ENCODE measurements around the gene CASZ1.

Gene CASZ1

DNA sequence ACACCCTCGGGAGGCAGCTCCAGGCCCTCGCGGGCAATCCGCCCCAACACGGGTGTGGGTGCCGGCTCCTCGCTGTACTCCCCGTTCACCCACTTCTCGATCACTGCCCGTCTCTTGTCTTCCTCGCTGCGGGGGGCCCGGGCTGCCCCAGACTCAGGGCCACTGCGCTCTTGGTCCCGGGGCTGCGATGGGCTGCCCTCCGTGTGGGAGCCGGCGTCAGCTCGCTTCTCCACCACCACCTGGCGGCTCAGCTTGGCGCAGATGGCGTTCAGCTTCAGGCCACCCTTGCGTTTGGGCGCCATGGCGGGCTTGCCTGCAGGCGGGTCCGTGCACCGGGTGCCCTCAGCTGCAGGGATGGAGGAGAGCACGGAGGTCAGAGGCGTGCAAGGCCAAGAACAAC, 131.2 kb downstream of the CASZ1 start:
- no peak for DNase-seq (ENCODE audit: extremely low read depth, low read depth)
- TF ChIP-seq, protein P1, sequence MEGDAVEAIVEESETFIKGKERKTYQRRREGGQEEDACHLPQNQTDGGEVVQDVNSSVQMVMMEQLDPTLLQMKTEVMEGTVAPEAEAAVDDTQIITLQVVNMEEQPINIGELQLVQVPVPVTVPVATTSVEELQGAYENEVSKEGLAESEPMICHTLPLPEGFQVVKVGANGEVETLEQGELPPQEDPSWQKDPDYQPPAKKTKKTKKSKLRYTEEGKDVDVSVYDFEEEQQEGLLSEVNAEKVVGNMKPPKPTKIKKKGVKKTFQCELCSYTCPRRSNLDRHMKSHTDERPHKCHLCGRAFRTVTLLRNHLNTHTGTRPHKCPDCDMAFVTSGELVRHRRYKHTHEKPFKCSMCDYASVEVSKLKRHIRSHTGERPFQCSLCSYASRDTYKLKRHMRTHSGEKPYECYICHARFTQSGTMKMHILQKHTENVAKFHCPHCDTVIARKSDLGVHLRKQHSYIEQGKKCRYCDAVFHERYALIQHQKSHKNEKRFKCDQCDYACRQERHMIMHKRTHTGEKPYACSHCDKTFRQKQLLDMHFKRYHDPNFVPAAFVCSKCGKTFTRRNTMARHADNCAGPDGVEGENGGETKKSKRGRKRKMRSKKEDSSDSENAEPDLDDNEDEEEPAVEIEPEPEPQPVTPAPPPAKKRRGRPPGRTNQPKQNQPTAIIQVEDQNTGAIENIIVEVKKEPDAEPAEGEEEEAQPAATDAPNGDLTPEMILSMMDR (IDR thresholded peaks at IDR 0.05; ENCODE audit: low read depth, low read length, missing control alignments), result no peak
- H3K4me3 ChIP-seq (replicated peaks; ENCODE audit: low read depth, low read length), result no peak overlapping the region

DNA sequence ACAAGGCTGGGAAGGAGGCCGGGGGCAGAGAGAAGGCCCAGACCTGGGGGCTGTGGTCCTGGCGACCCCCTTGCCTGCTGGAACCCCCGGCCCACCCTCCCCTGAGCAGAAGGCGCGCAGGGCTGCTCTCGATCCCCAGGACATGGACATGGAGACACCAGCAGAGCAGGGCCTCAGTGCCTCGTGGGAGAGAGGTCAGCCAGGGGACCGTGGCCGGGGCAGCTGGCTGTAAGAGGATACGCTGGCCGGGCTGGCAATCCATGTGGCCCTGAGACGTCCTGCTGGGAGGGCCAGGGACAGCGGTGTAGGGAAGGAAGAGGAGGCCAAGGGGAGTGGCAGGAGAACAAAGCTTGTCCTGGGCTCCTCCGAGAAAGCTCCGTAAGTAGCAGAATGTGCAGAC, 132.2 kb downstream of the CASZ1 start:
- H3K4me3 ChIP-seq (replicated peaks; ENCODE audit: low read depth, low read length), result no peak overlapping the region
- no peak for DNase-seq (ENCODE audit: extremely low read depth, low read depth)
- TF ChIP-seq, protein P1 (IDR thresholded peaks at IDR 0.05; ENCODE audit: low read depth, low read length, missing control alignments), result no peak

DNA sequence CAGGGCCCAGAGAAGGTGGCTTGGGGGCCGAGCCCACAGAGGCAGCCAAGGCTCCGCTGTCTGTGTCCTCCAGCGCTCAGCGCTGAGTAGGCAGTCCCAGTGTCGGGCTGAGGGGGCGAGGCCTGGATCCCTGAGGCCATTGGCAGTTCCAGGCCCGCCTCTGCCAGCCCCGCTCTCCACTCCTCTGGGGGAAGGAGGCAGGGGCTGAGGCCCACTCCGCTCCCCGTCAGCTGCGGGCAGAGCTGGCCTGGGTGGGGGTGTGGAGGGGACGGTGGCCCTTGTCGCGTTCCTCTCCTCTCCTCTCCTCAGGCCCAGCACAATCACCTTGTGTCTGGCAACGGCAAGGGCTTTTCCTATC, 132.8 kb downstream of the CASZ1 start:
- no peak overlapping the region for H3K4me3 ChIP-seq (replicated peaks; ENCODE audit: low read depth, low read length)
- no peak for DNase-seq (ENCODE audit: extremely low read depth, low read depth)
- TF ChIP-seq, protein P1 (IDR thresholded peaks at IDR 0.05; ENCODE audit: low read depth, low read length, missing control alignments), result no peak

DNA sequence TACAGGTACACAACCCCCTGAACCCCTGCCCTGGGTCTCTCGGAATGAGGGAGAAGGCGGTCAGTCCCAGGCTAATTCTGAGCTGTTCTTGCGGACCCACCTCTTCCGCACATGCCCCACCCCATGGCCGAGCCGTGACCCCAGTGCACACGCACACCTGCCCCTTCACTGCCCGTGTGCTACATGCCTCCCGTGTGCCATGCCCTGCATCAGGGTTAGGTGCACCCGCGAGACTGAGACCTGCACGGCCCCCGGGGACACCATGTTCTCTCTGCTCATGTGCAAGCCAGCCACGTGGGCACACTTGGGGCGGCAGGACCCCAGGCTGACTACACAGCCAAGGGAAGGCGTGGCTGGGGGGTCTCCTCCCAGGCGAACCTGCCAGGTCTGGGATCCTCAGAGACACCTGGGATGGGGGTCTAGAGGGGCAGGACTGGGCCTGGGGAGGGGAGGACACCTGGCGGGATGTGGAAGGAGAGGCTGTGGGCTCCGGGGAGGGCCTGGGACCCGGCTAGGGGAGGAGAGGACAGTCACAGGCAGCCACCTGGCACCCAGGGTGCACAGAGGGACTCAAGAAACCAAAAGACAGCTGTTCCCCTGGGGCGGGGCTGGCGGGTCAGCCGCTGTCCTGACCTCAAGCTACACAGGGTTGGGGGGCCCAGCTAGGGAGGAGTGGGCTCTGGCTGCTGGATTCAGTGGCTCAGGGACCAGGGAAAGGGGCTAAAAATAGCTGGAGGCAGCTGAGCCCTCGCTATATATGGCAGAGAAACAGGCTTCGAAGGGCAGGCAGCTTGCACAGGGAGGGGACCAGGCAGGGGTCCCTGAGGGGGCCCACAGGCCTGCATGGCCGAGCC, 133.4 kb downstream of the CASZ1 start:
- TF ChIP-seq, protein P1 (IDR thresholded peaks at IDR 0.05; ENCODE audit: low read depth, low read length, missing control alignments), result no peak
- no peak for DNase-seq (ENCODE audit: extremely low read depth, low read depth)

DNA sequence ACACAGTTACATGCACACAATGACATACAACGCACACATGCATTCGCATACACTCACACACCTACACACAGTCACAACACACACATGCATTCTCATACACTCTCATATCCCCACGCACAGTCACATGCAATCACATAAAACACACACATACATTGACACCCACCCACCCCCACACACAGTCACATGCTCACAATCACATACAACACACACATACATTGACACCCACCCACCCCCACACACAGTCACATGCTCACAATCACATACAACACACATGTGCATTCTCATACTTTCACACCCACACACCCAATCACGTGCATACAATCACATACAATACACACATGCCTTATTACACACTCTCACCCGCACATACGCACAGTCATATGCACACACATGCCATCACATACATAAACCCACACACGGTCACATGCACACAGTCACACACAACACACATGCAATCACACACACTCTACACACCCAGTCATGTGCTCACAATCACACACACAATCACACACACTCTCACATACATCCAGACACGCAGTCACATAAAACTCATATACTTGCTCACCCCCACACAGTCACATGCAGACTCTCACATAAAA, 134.3 kb downstream of the CASZ1 start:
- H3K4me3 ChIP-seq (replicated peaks; ENCODE audit: low read depth, low read length), result no peak overlapping the region
- TF ChIP-seq, protein P1 (IDR thresholded peaks at IDR 0.05; ENCODE audit: low read depth, low read length, missing control alignments), result no peak
- no peak for DNase-seq (ENCODE audit: extremely low read depth, low read depth)

More for the DNA sequence above, 133.4 kb downstream of the CASZ1 start:
- no peak overlapping the region for H3K4me3 ChIP-seq (replicated peaks; ENCODE audit: low read depth, low read length)

DNA sequence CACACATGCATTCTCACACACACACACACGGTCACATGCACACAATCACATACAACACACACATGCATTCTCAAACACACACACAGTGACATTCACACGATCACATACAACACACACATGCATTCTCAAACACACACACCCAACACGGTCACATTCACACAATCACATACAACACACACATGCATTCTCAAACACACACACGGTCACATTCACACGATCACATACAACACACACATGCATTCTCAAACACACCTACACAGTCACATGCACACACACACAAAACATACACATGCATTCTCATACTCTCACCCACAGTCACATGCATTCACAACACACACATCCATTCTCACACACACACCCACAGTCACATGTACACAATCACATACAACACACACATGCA, 135.0 kb downstream of the CASZ1 start:
- no peak for DNase-seq (ENCODE audit: extremely low read depth, low read depth)
- TF ChIP-seq, protein P1 (IDR thresholded peaks at IDR 0.05; ENCODE audit: low read depth, low read length, missing control alignments), result no peak
- no peak overlapping the region for H3K4me3 ChIP-seq (replicated peaks; ENCODE audit: low read depth, low read length)

Measured in HFF-Myc (cell line).